Jurkat, Clone E6-1 (cell line): ENCODE data around the gene MCC.

Experiments used
- DNase-seq: peaks from one replicate; pipeline ENCODE4 v3.0.0-alpha.2; 2011; ENCODE audit warnings: low read depth, low spot score
- H3K4me3 ChIP-seq: 2 replicates; pipeline ENCODE4 v1.5.1; 2011; ENCODE audit warnings: mild to moderate bottlenecking, low read length, control low read depth, moderate library complexity

The MCC gene

DNA sequence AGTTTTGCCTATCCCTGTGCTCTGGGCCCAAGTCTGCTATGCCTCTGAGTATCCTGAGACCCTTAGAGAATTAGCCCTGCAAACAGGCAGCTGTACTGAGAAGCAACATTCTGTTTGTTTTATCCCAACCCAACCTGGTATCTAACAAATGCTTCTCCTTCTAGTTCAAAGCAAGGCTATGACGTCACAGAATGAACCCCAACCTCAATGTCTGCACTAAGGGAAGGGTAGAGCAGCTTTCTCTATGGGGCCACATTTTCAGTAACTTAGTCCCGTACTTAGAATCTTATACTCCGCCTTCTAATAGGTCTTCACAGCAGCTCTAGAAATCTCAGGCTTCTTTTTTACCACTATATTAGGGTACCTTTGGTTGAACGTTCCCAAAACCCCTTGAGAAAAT, 223.1 kb downstream of the MCC start:
- H3K4me3 ChIP-seq: no peak overlapping the region

DNA sequence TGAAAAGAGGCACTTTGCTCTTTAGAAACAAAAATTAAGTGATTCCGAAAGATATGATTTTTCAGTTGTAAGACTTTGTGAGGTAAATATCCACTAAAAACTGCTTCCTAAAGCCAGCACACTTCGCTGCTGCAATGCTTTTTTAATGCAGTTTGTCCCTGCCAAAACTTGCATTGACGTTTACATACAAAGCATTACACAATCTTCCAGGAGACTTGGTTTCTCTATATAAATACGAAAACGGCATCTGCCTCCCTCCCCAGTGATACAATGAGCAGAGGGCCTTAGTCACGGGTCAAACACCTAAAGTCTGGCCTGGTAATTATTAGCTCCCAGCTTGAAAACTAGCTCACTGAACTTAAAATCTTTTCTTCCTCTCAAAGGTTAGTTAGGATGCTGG, 224.2 kb downstream of the MCC start:
- no peak for DNase-seq
- no peak overlapping the region for H3K4me3 ChIP-seq

More for the DNA sequence above, 223.1 kb downstream of the MCC start:
- no peak for DNase-seq

DNA sequence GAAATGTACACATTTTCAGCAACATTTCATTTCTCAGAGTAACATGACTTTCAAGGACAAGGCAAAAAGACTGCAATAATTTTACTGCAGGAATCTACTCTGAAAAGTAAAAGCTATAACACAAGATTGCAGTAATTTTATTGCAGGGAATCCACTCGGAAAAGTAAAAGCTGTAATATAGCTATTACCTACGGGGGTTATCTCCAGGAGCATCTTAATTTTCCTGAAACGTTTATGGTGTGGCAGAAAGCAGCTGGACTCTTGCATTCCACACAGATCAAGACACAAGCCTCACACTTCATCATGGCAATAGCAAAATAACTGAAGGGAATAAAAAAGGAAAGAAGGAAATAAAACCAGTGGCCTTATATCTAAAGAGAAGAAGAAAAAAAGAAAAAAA, 224.7 kb downstream of the MCC start:
- H3K4me3 ChIP-seq: no peak overlapping the region
- no peak for DNase-seq

DNA sequence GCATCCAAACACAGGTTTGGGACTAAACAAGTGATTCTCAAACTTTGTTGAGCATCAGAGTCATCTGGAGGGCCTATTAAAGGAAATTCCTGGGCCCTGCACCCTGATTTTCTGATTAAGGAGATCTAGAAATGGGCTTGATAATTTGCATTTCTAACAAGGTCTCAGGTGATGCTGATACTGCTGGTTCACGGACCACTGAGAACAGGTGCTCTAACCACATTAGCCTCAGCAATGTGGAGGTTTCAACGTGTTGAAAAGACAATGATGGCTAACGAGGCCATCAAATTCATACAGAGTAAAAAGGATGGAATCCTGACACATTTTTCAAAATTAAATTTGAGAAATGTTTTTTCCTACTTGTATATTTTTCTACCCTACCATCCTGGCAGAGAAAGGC, 225.6 kb downstream of the MCC start:
- H3K4me3 ChIP-seq: no peak overlapping the region
- no peak for DNase-seq

DNA sequence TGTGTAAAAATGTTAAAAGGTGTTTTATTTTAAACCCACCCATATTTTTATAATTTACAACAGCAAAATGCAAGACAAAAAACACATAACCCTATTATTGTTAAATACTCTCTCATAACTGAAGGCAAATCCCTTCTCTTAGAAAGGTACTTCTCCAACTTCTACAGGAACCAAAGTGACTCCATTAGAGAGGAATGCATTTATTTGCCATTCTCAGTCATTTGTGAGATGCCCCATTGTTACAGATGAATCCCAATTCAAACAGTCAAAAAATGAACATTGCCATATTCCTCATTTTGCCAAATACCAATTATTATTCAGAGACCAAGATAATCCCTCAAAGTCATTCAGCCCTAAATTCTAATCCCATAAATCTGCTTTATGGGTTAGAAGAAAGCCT, 229.2 kb downstream of the MCC start:
- no peak for DNase-seq

DNA sequence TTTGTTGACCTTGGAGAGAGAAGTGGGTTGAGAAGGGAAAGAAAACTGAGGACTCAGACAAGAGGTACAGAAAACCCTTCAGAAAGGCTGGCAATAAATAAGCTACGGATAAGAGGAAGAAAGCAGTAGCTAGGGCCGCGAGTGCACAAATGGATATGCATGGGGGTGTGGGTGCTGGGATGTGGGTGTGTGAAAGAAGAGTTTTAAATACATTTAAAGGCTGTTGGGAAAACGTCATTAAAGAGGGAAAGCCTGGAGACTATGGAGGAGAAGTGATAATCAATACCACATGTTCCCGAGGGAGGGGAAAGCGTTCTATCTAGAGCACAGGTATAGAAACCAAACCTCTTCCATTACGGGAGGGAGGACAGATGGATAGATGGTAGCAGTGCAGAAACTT, 230.7 kb downstream of the MCC start:
- H3K4me3 ChIP-seq: no peak overlapping the region
- DNase-seq: no peak

More for the DNA sequence above, 229.2 kb downstream of the MCC start:
- H3K4me3 ChIP-seq: no peak overlapping the region

DNA sequence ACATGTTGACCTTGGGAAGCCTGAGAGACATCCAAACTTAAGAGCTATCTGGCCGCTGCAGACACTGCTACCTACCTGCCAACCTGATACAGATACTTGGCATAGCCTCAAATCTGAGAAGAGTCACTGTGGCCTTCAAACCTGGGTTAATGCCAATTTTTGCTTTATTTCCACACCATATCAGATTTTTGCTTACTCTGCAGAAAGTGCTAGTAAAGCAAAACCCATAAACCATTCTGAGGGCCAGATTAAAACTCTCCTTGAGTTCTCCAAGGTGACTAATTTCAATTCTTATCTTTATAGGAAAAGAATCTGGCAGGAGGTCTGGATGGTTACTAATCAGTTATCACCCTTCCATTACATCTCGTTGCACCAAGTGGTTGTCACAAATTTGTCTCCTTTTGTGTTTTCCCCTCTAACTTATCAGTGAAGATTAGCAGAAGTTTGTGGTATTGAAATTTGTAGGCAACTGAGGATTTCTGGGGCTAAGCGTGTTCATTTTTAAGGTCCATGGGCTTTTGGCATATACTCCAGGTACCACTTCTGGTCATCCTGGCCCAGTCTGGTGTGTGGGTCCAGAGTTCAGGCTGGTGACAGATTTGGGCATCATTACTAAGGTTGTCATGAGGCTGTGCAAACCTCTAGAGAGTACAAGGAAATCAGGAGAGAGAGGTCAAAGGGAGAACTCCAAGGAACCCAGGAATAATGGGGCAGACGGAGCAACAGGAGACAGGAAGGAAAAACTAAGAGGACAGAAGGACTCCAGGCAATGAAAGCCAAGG, 231.4 kb downstream of the MCC start:
- no peak for DNase-seq

DNA sequence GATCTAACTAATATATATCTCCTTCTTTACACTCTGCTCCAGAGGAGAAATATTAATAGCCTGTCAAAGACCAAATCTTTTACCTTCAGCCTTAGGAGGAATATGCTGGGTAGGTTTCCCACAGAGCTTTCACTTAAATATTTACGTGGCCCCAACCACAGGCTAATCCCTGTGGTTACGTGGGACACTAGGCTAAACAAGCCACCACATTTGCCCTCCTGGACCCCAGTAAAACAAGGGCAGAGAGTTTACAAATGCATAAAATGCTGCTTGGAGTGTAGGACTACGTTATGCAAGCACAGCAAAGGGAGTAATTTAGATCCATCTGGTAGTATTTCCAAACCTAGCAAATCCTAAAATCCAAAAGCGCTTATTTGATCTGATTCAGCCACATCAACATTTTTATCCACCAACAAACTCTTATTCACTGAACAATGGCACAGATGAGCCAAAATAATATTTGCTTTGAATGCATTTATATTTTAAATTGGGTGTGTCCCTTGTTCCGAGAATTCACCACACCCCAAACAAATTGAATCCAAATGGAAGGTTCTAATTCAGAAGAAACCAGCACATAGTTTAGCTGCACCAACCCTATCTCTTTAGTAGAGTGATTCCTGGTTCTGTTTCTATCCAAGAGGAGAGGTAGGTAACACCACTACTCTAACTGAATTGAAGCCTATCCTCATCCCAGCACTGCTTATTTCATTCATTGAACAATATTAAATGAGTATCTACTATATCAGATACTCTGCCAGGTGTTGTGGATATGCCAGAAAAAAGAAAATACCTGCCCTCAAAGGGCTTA, 232.5 kb downstream of the MCC start:
- no peak overlapping the region for H3K4me3 ChIP-seq
- DNase-seq: no peak

More for the DNA sequence above, 231.4 kb downstream of the MCC start:
- H3K4me3 ChIP-seq: no peak overlapping the region

DNA sequence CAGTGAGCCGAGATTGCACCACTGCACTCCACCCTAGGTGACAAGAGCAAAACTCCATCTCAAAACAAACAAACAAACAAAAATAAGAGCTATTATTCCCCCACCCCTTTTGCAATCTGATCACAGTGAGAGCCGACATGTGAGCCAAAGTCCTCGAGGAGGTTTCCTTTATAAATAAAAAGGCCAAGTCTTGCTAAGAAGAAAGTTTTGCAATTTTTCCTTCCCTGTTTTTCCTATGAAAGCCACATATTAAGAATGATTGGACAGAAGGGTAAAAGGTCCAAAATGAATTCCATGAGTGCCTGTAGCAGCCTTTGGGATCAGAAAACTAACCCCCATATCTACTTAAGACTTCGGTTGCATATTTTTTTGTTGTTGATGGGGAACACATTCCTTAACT, 233.1 kb downstream of the MCC start:
- no peak overlapping the region for H3K4me3 ChIP-seq
- DNase-seq: no peak

DNA sequence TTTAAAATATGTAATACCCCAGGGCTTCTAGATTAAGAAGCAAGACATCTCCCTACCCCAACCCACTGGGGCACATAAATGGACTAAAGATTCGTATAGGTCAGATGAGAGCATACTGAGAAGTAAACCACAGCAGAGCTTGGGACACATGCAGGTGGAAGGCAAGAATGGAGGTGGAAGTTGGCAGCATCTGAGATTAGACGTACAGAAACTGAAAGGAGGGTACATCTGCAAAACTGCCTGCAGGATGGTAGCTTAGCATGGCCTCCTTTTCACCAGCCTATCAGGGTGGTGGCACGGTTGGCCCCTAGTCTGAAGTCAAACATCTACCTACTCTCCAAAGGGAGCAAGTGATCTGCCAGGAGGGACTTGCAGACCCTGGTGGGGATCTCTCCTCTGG, 235.2 kb downstream of the MCC start:
- no peak for DNase-seq
- H3K4me3 ChIP-seq: no peak overlapping the region

DNA sequence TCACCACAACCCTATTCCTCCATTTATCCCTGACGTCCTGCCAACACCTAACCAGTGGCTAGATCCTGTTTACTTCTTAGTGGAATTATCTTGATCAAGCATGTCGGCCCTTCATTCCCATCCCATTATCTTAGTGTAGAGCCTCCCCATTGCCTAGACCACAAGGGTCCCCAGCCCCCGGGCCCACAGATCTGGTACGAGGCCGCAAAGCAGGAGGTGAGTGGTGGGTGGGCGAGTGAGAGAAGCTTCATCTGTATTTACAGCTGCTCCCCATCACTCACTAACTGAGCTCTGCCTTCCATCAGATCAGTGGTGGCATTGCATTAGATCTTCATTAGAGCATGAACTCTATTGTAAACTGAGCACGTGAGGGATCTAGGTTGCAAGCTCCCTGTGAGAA, 236.2 kb downstream of the MCC start:
- H3K4me3 ChIP-seq: no peak overlapping the region
- DNase-seq: no peak

DNA sequence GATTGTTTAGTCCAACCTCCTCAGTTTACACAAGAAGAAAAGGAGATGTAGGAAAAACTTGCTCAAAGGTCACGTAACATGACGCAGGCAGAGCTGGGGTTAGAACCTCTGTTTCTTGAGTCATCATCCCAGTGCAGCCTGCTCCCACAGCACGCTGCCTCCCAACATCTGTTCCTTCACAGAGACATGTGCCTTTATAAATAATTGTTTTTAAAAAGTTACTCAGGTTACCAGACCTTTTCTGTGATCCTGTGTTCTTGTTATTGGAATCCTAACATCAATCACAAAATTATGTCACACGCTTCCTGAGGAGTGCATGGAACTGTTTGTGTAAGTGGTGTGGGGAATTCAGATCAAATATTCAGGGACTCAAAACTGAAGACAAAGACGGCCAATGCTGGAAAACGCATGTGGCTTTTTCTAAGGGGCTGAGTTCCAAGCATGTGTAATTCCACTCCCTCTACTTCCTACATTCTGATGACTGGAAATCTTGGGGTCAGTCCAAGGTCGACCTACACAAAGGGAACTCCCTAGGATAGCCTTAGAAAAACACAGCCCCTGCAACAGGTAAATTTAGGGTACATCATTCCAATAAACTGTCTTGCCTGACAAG, 237.8 kb downstream of the MCC start:
- no peak for DNase-seq
- no peak overlapping the region for H3K4me3 ChIP-seq

DNA sequence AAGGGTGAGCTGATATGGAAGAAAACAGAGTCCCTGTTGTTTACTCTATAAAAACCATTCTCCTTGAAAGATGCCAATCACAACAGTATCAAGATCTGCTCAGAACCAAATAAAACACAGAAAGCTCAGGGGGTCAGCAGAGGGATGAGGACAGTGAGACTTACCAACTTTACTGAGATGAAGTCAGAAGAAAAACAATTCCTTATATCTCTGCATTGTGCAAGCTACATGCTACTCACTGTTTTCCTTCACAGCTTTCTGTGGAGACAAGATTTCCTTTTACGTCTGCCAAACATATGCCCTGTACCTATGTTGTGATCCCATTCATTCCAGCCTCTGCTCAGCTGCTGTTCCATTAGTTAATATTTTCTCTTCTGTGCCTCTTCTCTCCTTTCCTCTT, 239.0 kb downstream of the MCC start:
- DNase-seq: no peak
- H3K4me3 ChIP-seq: no peak overlapping the region

DNA sequence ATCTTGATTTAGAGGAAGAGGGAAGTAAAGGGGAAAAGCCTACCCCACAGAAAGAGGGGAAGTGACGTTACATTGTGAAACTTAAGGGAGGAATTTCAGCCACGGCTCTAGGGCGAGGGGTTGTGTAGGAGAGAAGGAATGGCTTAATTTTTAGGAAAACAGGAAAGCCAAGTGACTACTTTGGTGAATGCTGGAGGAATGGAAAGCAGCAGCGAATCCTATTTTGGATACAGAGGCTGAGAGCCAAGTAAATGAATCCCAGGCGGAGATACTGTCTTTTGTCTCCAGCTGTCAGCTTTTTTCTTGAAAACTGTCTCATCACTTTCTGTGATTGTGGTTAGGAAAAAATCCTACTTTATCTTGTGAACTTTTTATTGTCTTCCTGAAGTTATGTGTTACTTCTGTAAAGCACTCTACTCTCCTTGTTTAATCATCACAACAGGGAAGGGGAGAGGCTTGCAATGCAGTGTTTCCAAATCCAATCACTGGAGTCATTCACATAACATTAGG, 241.8 kb downstream of the MCC start:
- no peak overlapping the region for H3K4me3 ChIP-seq
- DNase-seq: no peak

DNA sequence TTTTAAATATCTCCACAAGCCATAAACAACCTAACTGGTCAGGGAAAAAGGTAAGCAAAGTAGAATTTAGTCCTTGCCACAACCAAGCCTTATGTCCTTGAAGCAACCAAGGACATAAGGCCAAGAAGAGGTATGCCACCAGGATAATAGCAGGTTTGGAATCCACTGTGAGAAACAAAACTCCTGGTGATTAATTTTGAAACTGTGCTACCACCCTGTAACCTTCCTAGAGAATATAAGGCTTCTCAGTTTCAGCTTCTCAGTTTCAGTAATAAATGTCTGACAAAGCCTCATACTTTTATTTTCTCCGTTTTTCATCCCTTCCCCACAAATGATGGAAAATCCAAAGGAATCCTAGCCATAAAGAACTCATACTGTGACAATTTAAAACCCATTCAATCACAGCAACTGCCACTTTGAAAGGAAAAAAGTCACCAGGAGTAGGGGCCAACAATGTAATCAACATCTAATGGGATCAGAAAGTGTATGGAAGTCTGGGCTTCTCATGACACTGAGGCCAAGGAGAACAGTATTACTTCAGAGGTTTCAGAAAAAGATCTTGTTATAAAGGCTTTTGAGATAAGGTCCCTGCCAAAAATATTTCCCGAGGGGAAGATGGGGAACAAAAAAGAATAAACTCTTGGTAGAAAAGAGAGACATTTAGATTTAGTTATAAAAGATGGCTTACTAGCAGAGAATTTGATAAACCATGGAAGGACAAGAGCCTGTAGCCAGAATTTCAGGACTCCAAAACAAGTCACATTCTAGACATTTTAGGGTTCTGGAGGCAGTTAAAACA, 242.6 kb downstream of the MCC start:
- no peak overlapping the region for H3K4me3 ChIP-seq
- no peak for DNase-seq

DNA sequence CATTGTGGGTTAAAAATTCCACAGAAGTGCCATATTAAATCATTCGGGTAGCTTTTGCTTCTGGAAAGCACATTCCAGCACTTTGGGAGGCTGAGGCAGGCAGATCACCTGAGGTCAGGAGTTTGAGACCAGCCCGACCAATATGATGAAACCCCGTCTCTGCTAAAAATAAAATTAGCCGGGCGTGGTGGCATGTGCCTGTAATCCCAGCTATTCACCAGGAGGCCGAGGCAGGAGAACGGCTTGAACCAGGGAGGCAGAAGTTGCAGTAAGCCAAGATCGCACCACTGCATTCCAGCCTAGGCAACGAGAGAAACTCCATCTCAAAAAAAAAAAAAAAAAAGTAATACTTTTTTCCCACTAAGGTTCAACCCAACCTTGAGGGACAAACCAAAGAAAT, 243.3 kb downstream of the MCC start:
- DNase-seq: no peak
- H3K4me3 ChIP-seq: no peak overlapping the region

DNA sequence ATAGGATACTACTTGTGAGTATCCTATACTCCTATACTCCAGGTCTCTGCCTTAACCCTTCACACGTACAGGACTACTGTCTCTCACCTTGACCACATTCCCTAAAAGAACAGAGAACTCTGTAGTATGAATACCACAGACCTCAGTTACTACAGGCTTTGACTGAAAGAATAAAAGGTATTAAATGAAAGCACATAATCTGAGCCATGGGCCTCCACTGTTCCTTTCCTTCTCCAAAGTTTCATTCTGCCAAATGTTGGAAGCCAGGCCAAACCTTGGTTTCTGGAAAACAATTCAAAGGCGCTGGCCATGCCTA, 244.9 kb downstream of the MCC start:
- H3K4me3 ChIP-seq: no peak overlapping the region
- DNase-seq: no peak

DNA sequence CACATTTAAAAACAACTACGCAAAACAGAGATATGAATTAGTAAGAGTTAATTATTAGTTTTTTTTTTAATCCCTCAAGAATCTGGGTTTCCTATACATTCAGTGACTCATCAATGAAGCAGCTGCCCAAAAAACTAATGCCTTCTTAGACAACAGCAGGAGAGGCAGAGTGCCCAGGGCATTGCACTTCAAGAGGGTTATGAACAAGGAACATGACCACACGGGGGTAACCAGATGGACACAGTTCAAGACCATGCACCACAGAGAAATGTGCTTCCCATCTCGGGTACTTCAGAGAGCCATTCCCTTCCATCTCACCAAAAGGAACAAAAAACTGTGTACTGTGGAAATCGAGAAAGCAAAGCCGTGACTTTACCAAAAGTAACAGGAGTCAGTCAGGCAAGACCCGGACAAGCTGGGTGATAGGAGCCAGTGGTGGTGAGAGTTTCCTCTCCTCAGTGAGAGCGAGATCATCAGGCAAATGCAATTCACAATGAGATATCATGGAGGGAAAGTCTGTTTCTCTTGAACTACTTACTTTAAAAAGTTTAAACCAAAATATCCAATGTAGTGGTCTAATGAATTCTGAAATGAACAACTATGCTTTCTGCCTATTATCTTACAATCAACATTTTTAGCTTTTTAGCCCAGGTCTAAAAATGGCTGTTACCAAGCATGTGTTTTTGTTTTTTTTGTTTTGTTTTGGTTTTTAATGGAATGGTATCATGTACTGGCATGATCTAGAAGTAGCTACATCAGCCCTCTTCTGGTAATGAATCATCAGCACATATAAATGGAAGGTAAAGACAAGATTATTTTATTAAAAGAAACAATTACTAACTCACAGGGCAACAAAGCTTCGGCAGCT, 245.5 kb downstream of the MCC start:
- DNase-seq: no peak
- H3K4me3 ChIP-seq: no peak overlapping the region
